ENCODE results near the gene ANKRD65.

DNA sequence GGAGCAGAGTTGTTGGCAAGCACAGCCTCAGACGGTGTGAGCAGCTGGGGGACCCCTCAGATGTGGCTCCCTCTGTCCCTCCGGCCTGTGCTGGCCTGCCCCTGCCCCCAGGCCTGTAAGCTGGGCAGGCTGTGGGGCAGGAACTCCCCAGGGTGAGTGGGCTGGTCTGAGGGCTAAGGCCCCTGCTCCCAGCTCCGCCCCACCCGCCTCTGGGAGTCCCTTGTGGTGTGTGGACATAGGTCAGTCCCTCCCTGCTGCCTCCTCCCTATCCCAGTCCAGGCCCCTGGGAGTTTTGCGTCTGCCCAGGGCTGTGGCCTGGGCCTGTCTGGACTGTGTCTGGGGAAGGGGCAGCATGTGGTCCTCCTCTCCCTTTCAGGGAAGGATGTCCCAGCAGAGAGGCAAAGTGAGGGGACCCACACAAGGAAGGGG is 10.8 kb upstream of the ANKRD65 start:
- TF ChIP-seq, protein P1, sequence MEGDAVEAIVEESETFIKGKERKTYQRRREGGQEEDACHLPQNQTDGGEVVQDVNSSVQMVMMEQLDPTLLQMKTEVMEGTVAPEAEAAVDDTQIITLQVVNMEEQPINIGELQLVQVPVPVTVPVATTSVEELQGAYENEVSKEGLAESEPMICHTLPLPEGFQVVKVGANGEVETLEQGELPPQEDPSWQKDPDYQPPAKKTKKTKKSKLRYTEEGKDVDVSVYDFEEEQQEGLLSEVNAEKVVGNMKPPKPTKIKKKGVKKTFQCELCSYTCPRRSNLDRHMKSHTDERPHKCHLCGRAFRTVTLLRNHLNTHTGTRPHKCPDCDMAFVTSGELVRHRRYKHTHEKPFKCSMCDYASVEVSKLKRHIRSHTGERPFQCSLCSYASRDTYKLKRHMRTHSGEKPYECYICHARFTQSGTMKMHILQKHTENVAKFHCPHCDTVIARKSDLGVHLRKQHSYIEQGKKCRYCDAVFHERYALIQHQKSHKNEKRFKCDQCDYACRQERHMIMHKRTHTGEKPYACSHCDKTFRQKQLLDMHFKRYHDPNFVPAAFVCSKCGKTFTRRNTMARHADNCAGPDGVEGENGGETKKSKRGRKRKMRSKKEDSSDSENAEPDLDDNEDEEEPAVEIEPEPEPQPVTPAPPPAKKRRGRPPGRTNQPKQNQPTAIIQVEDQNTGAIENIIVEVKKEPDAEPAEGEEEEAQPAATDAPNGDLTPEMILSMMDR (conservative IDR thresholded peaks at IDR 0.05), result no peak
- no peak for TF ChIP-seq ZFX (IDR thresholded peaks at IDR 0.05)
